ENCODE data around the gene MAPK8.
"Not testable (repeated sequence)": the region's sequence is repeated elsewhere in the genome, so short reads cannot be mapped to it uniquely, and the experiment has no call there.

Gene MAPK8

GRCh38 chr10:48336978-48337599 lies 30.6 kb downstream of the MAPK8 start:
- DNase-seq: no peak

GRCh38 chr10:48340734-48341133 lies 34.3 kb downstream of the MAPK8 start:
- DNase-seq: no peak

GRCh38 chr10:48343106-48343505 lies 36.6 kb downstream of the MAPK8 start:
- DNase-seq: no peak

GRCh38 chr10:48343921-48344598 lies 37.6 kb downstream of the MAPK8 start:
- DNase-seq: no peak

GRCh38 chr10:48346248-48346647 lies 39.8 kb downstream of the MAPK8 start:
- not testable (repeated sequence) for DNase-seq

- DNase-seq: not testable (repeated sequence)
These were observed 41.1 kb downstream of the MAPK8 start for GRCh38 chr10:48347539-48347938.

GRCh38 chr10:48347943-48348342 lies 41.5 kb downstream of the MAPK8 start:
- DNase-seq: not testable (repeated sequence)

GRCh38 chr10:48353246-48353645 lies 46.8 kb downstream of the MAPK8 start:
- no peak for DNase-seq

- DNase-seq: no peak
These were observed 51.2 kb downstream of the MAPK8 start for GRCh38 chr10:48357631-48358030.

GRCh38 chr10:48358162-48358561 lies 51.7 kb downstream of the MAPK8 start:
- DNase-seq: no peak

- DNase-seq: no peak
These were observed 52.4 kb downstream of the MAPK8 start for GRCh38 chr10:48358838-48359237.

GRCh38 chr10:48361176-48361575 lies 54.7 kb downstream of the MAPK8 start:
- no peak for DNase-seq

GRCh38 chr10:48363617-48364355 lies 57.3 kb downstream of the MAPK8 start:
- peak; percentile 34 for DNase-seq

- no peak for DNase-seq
These were observed 58.4 kb downstream of the MAPK8 start for GRCh38 chr10:48364659-48365405.

GRCh38 chr10:48365668-48366067 lies 59.2 kb downstream of the MAPK8 start:
- DNase-seq: no peak

- no peak for DNase-seq
These were observed 59.8 kb downstream of the MAPK8 start for GRCh38 chr10:48366261-48366660.

GRCh38 chr10:48369501-48369900 lies 63.0 kb downstream of the MAPK8 start:
- no peak for DNase-seq

- DNase-seq: no peak
These were observed 71.5 kb downstream of the MAPK8 start for GRCh38 chr10:48377751-48378530.

GRCh38 chr10:48378675-48379074 lies 72.2 kb downstream of the MAPK8 start:
- no peak for DNase-seq

- DNase-seq: no peak
These were observed 75.5 kb downstream of the MAPK8 start for GRCh38 chr10:48381971-48382370.

- DNase-seq: no peak
These were observed 76.5 kb downstream of the MAPK8 start for GRCh38 chr10:48382982-48383381.

GRCh38 chr10:48383393-48383792 lies 76.9 kb downstream of the MAPK8 start:
- no peak for DNase-seq

GRCh38 chr10:48384699-48384982 lies 78.2 kb downstream of the MAPK8 start:
- DNase-seq: no peak
